GM19043 (cell line): ENCODE data around the gene AOAH.

Experiments
- ATAC-seq: cut with Tn5 transposase; IDR thresholded peaks from one replicate; pipeline ENCODE4 v1.9.1; 2021; ENCODE audit warnings: low read depth; ENCODE audit not compliant: unreplicated experiment

The AOAH gene

DNA sequence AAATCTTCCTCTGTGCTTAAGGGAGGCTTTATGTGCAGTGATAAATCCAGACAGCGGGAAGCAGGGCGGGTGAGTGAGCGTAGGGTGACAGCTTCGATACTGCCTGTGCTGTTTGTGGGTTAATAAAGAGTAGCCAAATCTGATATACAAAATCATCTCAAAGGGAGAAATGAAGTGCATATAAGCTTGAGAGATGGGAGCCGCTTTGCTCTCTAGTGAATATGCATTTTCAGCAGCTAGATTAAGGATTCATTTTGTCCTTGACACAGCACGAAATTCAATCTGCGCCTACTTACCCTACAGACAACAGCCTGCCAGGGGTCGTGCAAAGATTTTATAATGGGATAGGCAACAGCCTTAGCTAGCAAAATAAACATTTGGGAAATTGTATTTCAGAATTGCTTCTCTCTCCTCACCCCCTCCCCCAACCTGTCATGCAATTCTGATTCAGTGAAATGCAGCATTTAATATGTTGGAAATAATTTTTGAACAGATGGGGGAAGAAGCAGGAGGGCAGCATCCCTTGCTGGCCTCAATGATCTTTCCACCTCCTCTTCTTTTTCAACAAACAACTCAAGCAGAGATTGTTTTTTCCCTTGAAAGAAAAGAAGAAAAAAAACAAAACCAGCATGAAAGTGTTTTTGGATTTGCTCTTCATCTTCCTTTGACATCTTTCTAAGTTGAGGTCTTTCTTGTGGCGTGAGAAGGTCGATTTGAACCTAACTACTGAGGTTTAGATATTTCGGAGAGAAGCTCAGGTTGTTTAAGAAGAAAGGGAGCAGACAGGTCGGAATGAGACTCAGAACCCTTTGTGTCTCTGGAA, 117.9 kb downstream of the AOAH start:
- no peak for ATAC-seq

DNA sequence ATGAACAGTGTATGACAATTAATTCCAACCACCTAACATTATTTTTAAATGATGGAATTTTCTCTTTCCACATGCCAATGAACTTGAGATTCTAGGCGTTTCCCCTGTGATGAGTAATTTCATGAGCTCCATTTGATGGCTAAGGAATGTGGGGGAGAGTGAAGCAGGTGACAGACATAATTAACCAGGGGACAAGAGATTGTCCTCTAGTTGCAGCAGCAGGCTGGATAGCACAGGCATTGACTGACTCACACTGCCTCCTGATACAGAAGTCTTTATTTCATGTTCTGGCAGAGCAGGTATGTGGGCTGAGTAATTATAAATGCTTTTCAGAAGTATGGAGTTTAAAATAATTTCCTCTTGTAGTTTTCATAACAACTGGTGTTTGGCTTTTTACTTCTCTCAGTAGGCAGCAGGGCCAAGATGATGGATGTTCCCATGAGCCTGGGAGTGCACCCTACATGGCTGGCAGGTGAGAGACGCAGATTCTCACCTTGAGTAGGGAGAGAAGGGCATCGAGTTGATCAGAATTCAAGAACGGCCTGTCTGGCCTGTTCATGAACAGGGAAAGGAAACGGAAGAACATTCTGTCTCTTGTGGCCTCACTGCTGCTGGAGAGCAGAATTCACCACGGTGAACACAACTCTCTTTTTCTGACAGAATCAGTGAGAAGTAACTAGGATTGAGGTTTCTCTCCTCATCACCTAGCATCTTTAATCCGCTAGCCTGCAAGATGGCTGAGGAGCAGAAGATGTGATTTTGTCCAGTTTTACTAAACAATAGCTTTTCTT, 118.8 kb downstream of the AOAH start:
- ATAC-seq: no peak

DNA sequence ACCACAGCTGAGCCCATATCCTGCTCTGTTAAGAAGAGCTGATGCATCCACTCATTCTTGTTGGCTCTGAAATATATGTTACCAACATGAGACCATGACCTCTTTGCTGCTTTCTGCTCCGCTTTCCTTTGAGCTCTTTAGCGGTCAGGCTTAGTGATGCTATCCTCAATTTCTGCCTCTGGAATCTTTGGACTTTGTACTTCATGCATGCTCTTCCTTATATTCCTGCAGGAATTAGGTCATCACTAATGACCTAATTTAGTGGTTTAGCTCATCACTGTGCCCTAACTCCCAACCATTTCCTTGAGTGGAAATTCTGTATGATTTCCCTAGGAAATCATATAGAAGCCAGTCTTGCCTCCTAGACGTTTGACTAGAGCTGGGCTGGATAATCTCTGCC, 119.5 kb downstream of the AOAH start:
- no peak for ATAC-seq

DNA sequence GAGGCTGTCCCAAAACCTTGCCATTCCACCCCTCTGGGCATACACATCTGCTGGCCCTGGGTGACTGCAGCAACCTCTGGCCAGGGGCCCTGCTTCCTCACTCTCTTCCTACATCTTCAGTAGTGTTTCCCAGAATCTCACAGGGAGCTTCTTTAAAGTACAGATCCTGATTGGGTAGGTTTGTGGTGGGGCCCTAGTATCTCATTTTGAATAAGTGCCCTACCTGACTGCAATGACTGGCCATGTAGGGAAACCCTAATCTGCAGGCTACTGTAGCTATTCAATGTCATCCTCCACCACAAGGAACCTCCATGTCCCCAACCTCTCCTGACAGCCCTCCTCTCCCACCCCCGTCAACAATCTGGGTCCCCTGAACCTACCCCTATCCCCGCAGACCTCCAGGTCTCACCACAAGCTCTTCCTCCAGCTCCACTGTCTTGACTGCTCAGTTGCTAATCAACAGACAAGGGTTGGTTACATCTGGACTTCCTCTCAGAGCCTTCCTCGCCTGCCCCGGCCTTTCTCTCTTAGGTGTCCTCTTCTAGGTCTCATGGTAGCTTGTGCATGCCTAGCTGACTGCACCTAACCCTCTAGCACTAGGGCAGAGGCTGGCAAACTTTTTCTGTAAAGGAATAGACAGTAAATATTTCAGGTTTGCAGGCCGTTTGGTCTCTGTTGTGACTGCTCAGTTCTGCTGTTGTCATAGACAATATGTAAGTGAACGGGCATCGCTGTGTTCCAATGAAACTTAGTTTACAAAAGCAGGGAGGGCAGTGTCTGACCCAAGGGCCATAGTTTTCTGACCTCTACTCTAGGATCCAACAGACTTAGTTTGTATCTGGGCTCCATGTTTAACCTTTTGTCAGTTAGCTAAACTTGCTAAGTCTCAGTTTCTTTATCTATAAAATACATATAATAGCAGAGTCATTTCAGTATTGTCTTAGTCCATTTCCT, 121.1 kb downstream of the AOAH start:
- no peak for ATAC-seq

GRCh38 chr7:36602511-36602910, 121.8 kb downstream of the AOAH start:
- no peak for ATAC-seq

- no peak for ATAC-seq
Observed at GRCh38 chr7:36601601-36602000, 122.7 kb downstream of the AOAH start.

- ATAC-seq: no peak
Observed at GRCh38 chr7:36600869-36601530, 123.3 kb downstream of the AOAH start.

DNA sequence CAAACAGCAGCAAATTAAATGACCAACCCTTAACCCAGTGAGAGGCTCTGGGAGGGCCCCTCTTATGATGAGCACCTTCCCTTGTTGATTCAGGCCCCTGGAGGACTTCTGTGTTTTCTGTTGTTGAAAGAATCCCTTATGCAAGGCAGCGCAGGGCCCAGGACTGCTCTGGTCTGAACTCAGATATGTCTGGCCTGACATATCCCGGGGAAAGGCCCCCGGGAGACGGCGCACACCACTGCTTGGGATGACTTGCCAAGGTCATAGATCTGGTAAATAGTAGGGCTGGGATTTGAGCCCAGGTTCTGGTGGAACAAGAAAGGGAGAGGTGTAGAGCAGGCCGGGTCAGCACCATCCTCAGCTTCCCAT, 124.0 kb downstream of the AOAH start:
- ATAC-seq: no peak

DNA sequence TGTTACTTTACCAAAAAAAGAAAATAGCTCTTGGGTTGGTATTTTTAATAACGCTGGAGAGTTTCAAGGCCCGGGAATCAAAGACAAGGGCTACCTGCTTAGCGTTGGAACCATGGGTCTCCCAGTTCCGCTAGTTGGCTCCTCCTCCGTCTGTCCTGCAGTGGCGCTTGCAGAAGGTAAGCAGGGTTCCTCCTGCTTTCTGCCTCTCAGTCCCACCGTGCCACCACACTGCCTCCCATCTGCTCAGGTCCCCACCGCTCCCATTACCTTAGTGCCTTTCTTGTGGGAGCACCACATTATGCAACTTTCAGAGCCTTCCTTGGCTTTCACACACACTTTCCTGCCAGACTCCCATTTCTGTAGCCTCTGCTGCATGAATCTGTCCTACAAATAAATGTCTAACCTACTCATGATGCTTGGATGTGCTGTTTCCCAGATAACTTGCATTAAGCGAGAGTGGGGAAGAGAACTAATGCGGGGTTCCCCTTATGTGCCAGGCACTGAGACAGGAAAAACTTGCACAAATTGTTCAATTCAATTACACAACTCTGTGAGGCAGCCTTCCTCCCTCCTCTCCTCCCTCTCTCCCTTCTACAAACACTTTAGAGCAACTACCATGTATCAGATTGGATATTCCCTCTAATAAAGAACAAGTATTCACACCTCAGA, 124.5 kb downstream of the AOAH start:
- no peak for ATAC-seq

DNA sequence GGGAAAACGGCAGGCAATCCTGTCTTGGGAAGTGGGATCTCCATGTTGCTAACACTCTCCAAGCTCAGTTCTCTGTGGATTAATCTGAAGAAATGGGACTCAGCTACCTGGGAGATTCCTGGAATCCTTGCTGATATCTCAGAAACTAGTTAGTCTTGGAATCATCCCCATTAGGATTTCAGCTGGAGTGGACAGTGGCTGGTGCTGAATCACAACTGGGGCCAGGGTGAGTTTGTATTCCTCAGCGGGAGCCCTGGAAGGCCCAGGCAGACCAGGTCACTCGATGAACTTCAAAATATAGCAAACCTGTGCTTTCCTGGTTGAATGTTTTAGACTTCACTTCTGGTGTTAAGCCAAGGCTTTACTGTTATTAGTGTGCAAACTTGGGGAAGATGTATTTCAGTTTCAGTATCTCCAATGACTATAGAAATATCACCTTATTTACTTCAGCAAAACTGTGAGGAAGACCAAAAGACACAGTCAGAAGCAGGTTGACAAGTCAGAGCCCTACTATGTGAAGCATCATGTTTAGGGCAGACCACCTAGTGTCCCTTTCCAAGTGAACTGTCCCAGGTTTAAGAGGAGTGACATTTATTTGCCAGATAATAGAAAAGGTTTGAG, 126.1 kb downstream of the AOAH start:
- ATAC-seq: no peak

- ATAC-seq: no peak
Observed at GRCh38 chr7:36597090-36597773, 127.1 kb downstream of the AOAH start.

GRCh38 chr7:36594445-36594844, 129.8 kb downstream of the AOAH start:
- no peak for ATAC-seq

- no peak for ATAC-seq
Observed at GRCh38 chr7:36591636-36592035, 132.7 kb downstream of the AOAH start.

DNA sequence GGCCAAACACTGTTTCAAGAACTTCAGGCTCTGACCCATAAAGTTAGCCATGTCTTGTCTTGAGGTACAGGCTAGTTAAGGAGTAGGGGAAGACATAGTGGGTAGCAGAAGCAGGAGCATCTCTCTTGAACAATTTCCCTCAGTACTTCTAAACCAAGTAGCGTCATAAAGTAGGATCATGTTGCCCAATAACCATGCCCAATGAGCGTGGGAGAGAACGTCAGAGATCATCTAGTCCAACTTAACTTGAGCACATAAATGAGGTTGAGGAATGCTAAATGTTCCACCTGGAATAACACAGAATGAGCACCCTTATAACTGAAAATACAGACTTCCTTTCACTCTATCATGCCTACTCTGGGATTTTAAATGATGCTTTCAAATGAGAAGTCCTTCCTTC, 134.9 kb downstream of the AOAH start:
- no peak for ATAC-seq

GRCh38 chr7:36583318-36583717, 141.0 kb downstream of the AOAH start:
- ATAC-seq: no peak

DNA sequence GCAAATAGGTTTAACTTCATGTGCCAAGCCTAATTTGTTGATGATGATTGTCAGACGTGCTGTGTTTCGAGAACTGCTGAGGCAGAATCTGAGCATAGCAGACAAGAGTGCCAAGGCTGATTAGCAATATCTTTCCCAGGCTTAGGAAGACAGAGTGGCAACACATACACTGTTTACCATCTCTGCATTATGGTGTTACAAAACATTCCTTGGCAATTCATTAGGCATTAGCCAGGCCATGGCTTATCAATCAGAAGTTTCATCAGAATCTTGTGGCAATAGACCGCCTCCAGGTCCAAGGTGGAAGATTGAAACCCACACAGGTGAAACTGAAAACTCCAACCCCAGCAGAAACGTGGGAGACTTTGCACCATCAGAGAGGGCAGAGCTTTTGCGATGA, 148.5 kb downstream of the AOAH start:
- no peak for ATAC-seq

GRCh38 chr7:36573066-36573465, 151.2 kb downstream of the AOAH start:
- no peak for ATAC-seq

DNA sequence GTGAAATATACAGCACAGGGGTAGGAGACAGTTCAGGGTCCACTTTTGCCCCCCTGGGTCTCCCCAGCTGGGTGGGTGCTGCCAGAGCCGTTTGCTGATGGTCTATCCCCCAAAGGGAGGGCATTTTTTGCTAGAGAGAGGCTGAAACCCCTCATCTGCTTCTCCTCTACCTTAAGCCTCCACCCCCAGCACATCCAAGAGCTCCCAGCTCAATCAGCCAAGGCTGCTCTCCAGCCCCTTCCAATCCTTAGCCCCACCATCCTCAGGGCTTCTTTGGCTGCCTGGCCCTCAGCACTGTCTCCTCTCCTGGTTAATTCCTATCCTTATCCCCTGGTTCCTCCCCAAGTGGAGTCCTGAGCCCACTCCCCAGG, 153.1 kb downstream of the AOAH start:
- no peak for ATAC-seq
